Stimulated activated memory B cell treated with anti-CD40 and anti-IgM and Interleukin-4, amounts not matched to agents 10 μg/mL and 1 μg/mL and 100 μg/mL, for 72 hours (primary cell): ENCODE data around the gene ZNF672.
"Not testable (repeated sequence)": the region's sequence is repeated elsewhere in the genome, so short reads cannot be mapped to it uniquely, and the experiment has no call there.

Source experiments
- ATAC-seq: fragments of 150-1000 bp; cut with Tn5 transposase; 2 replicates; pipeline ENCODE4 v1.10.0; 2021
- H3K27ac Mint-ChIP-seq: one replicate; pipeline ENCODE4 v1.8.0; 2022; ENCODE audit warnings: mild to moderate bottlenecking, mixed read lengths
- H3K27me3 Mint-ChIP-seq: one replicate; pipeline ENCODE4 v1.8.0; 2022; ENCODE audit warnings: mixed read lengths
- H3K36me3 Mint-ChIP-seq: one replicate; pipeline ENCODE4 v1.8.0; 2022; ENCODE audit warnings: mixed read lengths
- H3K4me1 Mint-ChIP-seq: one replicate; pipeline ENCODE4 v1.8.0; 2022; ENCODE audit warnings: mixed read lengths
- H3K4me3 Mint-ChIP-seq: one replicate; pipeline ENCODE4 v1.8.0; 2022; ENCODE audit warnings: mild to moderate bottlenecking, moderate library complexity, mixed read lengths
- H3K9me3 Mint-ChIP-seq: one replicate; pipeline ENCODE4 v1.8.0; 2022; ENCODE audit warnings: mixed read lengths

ZNF672 gene

GRCh38 chr1:248837781-248838356 lies at the start of gene ZNF672:
Gene ZNF672 (plus strand): TSS chr1:248838224. CDS start chr1:248847275, 9,051 bp downstream.
- Mint-ChIP-seq H3K36me3 (peaks cover 4% of the 10 kb centered on the region), H3K4me1 (peaks cover 33% of the 10 kb centered on the region), H3K4me3 (no peak within 1 kb of the TSS), H3K27me3 (no peaks in the 10 kb centered on the region), H3K9me3 (no peaks in the 10 kb centered on the region), H3K27ac (no peak within 1 kb of the TSS)
- peak; percentile 91 for ATAC-seq

- ATAC-seq = no peak
- H3K27me3 Mint-ChIP-seq = no peaks in the 10 kb centered on the region
- no peaks in the 10 kb centered on the region for H3K36me3 Mint-ChIP-seq
- H3K4me1 Mint-ChIP-seq = peaks cover 43% of the 10 kb centered on the region
- H3K9me3 Mint-ChIP-seq = no peaks in the 10 kb centered on the region
- H3K27ac Mint-ChIP-seq = no peak overlapping the region
- H3K4me3 Mint-ChIP-seq = no peak overlapping the region
Observed at GRCh38 chr1:248788327-248788726, 49.7 kb upstream of the ZNF672 start.

- H3K4me1 Mint-ChIP-seq = peaks cover 47% of the 10 kb centered on the region
Observed at GRCh38 chr1:248789337-248789736, 48.7 kb upstream of the ZNF672 start.

GRCh38 chr1:248790456-248790855 lies 47.6 kb upstream of the ZNF672 start:
- peak overlapping the region; percentile 84 for H3K27ac Mint-ChIP-seq

More at GRCh38 chr1:248789337-248789736, 48.7 kb upstream of the ZNF672 start:
- not testable (repeated sequence) for H3K4me3 Mint-ChIP-seq, H3K36me3 Mint-ChIP-seq, H3K27me3 Mint-ChIP-seq, H3K27ac Mint-ChIP-seq, ATAC-seq, H3K9me3 Mint-ChIP-seq

GRCh38 chr1:248791010-248791409 lies 47.0 kb upstream of the ZNF672 start:
- Mint-ChIP-seq H3K4me3 (no peak overlapping the region), H3K36me3 (peaks cover 12% of the 10 kb centered on the region)
- ATAC-seq = no peak

More at GRCh38 chr1:248790456-248790855, 47.6 kb upstream of the ZNF672 start:
- Mint-ChIP-seq H3K36me3 (peaks cover 12% of the 10 kb centered on the region), H3K27me3 (no peaks in the 10 kb centered on the region), H3K4me3 (no peak overlapping the region), H3K9me3 (peaks cover 8% of the 10 kb centered on the region), H3K4me1 (peaks cover 43% of the 10 kb centered on the region)
- no peak for ATAC-seq

GRCh38 chr1:248792342-248792741 lies 45.7 kb upstream of the ZNF672 start:
- Mint-ChIP-seq H3K4me3 (peak overlapping the region; percentile 9), H3K27me3 (no peaks in the 10 kb centered on the region), H3K9me3 (peaks cover 15% of the 10 kb centered on the region), H3K27ac (peak overlapping the region; percentile 84), H3K4me1 (peaks cover 29% of the 10 kb centered on the region), H3K36me3 (peaks cover 12% of the 10 kb centered on the region)
- ATAC-seq = peak; percentile 88

More at GRCh38 chr1:248791010-248791409, 47.0 kb upstream of the ZNF672 start:
- H3K9me3 Mint-ChIP-seq = peaks cover 14% of the 10 kb centered on the region
- H3K27ac Mint-ChIP-seq = peak overlapping the region; percentile 84
- H3K4me1 Mint-ChIP-seq = peaks cover 37% of the 10 kb centered on the region
- H3K27me3 Mint-ChIP-seq = no peaks in the 10 kb centered on the region

- no peaks in the 10 kb centered on the region for H3K27me3 Mint-ChIP-seq
- no peak overlapping the region for H3K4me3 Mint-ChIP-seq
- peak overlapping the region; percentile 84 for H3K27ac Mint-ChIP-seq
- H3K36me3 Mint-ChIP-seq = peaks cover 16% of the 10 kb centered on the region
- peaks cover 19% of the 10 kb centered on the region for H3K9me3 Mint-ChIP-seq
- peaks cover 29% of the 10 kb centered on the region for H3K4me1 Mint-ChIP-seq
- peak; percentile 82 for ATAC-seq
Observed at GRCh38 chr1:248793592-248793991, 44.4 kb upstream of the ZNF672 start.

- peaks cover 23% of the 10 kb centered on the region for H3K9me3 Mint-ChIP-seq
- H3K36me3 Mint-ChIP-seq = peaks cover 16% of the 10 kb centered on the region
- not testable (repeated sequence) for ATAC-seq, H3K4me3 Mint-ChIP-seq, H3K27me3 Mint-ChIP-seq
- H3K4me1 Mint-ChIP-seq = peaks cover 29% of the 10 kb centered on the region
- peak overlapping the region; percentile 84 for H3K27ac Mint-ChIP-seq
Observed at GRCh38 chr1:248794663-248795062, 43.4 kb upstream of the ZNF672 start.

GRCh38 chr1:248798791-248799190 lies 39.2 kb upstream of the ZNF672 start:
- ATAC-seq = no peak
- H3K27ac Mint-ChIP-seq = no peak overlapping the region
- H3K9me3 Mint-ChIP-seq = peaks cover 30% of the 10 kb centered on the region
- H3K27me3 Mint-ChIP-seq = no peaks in the 10 kb centered on the region
- H3K36me3 Mint-ChIP-seq = peaks cover 27% of the 10 kb centered on the region
- peaks cover 22% of the 10 kb centered on the region for H3K4me1 Mint-ChIP-seq
- H3K4me3 Mint-ChIP-seq = no peak overlapping the region

GRCh38 chr1:248800459-248800858 lies 37.6 kb upstream of the ZNF672 start:
- H3K9me3 Mint-ChIP-seq = peaks cover 25% of the 10 kb centered on the region
- H3K36me3 Mint-ChIP-seq = peaks cover 19% of the 10 kb centered on the region
- H3K4me1 Mint-ChIP-seq = peaks cover 34% of the 10 kb centered on the region
- no peak for ATAC-seq
- peak overlapping the region; percentile 25 for H3K27ac Mint-ChIP-seq
- H3K27me3 Mint-ChIP-seq = no peaks in the 10 kb centered on the region
- H3K4me3 Mint-ChIP-seq = peak overlapping the region; percentile 30

- peaks cover 54% of the 10 kb centered on the region for H3K4me1 Mint-ChIP-seq
- no peak for ATAC-seq
- H3K36me3 Mint-ChIP-seq = peaks cover 19% of the 10 kb centered on the region
- no peak overlapping the region for H3K4me3 Mint-ChIP-seq
- H3K27me3 Mint-ChIP-seq = no peaks in the 10 kb centered on the region
- no peak overlapping the region for H3K27ac Mint-ChIP-seq
- H3K9me3 Mint-ChIP-seq = peaks cover 18% of the 10 kb centered on the region
Observed at GRCh38 chr1:248802454-248802853, 35.6 kb upstream of the ZNF672 start.

GRCh38 chr1:248803501-248803900 lies 34.5 kb upstream of the ZNF672 start:
- Mint-ChIP-seq H3K4me1 (peaks cover 55% of the 10 kb centered on the region), H3K27ac (peak overlapping the region; percentile 88), H3K36me3 (peaks cover 14% of the 10 kb centered on the region), H3K9me3 (peaks cover 14% of the 10 kb centered on the region)
- not testable (repeated sequence) for H3K4me3 Mint-ChIP-seq, H3K27me3 Mint-ChIP-seq, ATAC-seq

- ATAC-seq = peak; percentile 98
- peaks cover 14% of the 10 kb centered on the region for H3K36me3 Mint-ChIP-seq
- H3K27ac Mint-ChIP-seq = peak overlapping the region; percentile 88
- no peaks in the 10 kb centered on the region for H3K27me3 Mint-ChIP-seq
- H3K4me3 Mint-ChIP-seq = peak overlapping the region; percentile 69
- H3K9me3 Mint-ChIP-seq = peaks cover 11% of the 10 kb centered on the region
- H3K4me1 Mint-ChIP-seq = peaks cover 55% of the 10 kb centered on the region
Observed at GRCh38 chr1:248804771-248805681, 33.0 kb upstream of the ZNF672 start.

- peaks cover 11% of the 10 kb centered on the region for H3K9me3 Mint-ChIP-seq
Observed at GRCh38 chr1:248805876-248806275, 32.1 kb upstream of the ZNF672 start.

GRCh38 chr1:248807067-248807737 lies 30.8 kb upstream of the ZNF672 start:
- peak; percentile 68 for ATAC-seq
- Mint-ChIP-seq H3K27ac (peak overlapping the region; percentile 44), H3K9me3 (peaks cover 8% of the 10 kb centered on the region), H3K4me1 (peaks cover 48% of the 10 kb centered on the region), H3K27me3 (no peaks in the 10 kb centered on the region), H3K4me3 (no peak overlapping the region), H3K36me3 (peaks cover 18% of the 10 kb centered on the region)

More at GRCh38 chr1:248805876-248806275, 32.1 kb upstream of the ZNF672 start:
- H3K36me3 Mint-ChIP-seq = peaks cover 14% of the 10 kb centered on the region
- no peak for ATAC-seq
- no peak overlapping the region for H3K4me3 Mint-ChIP-seq
- H3K27me3 Mint-ChIP-seq = no peaks in the 10 kb centered on the region
- H3K4me1 Mint-ChIP-seq = peaks cover 49% of the 10 kb centered on the region
- H3K27ac Mint-ChIP-seq = peak overlapping the region; percentile 88
